Measurements from ENCODE around the gene CAV2. TPM values are rescaled to one million over a fixed set of nuclear protein-coding genes. Genes with fewer than 3 reads are reported as not detected.

Gene CAV2
- total RNA-seq, 1 donor from 2014 or later, result not detected

- intact Hi-C loops (cut with micrococcal nuclease), result no loop called here
Observed at GRCh38 chr7:116494472-116494871, 5.1 kb upstream of the CAV2 start.

- intact Hi-C loops (cut with micrococcal nuclease), result no loop called here
Observed at GRCh38 chr7:116495736-116496135, 3.8 kb upstream of the CAV2 start.

GRCh38 chr7:116496653-116497052 is 2.9 kb upstream of the CAV2 start:
- intact Hi-C loops (cut with micrococcal nuclease), result no loop called here

GRCh38 chr7:116497708-116498107 is 1.8 kb upstream of the CAV2 start:
- intact Hi-C loops (cut with micrococcal nuclease), result no loop called here

GRCh38 chr7:116500078-116500853 is 728 bp downstream of the CAV2 start:
- intact Hi-C loops (cut with micrococcal nuclease), result no loop called here

- intact Hi-C loops (cut with micrococcal nuclease), result no loop called here
Observed at GRCh38 chr7:116501425-116502167, 2.1 kb downstream of the CAV2 start.

GRCh38 chr7:116502201-116503096 is 2.9 kb downstream of the CAV2 start:
- intact Hi-C loops (cut with micrococcal nuclease), result no loop called here

- intact Hi-C loops (cut with micrococcal nuclease), result no loop called here
Observed at GRCh38 chr7:116503835-116504234, 4.3 kb downstream of the CAV2 start.

GRCh38 chr7:116505278-116505677 is 5.7 kb downstream of the CAV2 start:
- intact Hi-C loops (cut with micrococcal nuclease), result no loop called here

- intact Hi-C loops (cut with micrococcal nuclease), result no loop called here
Observed at GRCh38 chr7:116505823-116506222, 6.3 kb downstream of the CAV2 start.

- intact Hi-C loops (cut with micrococcal nuclease), result no loop called here
Observed at GRCh38 chr7:116509982-116510579, 10.5 kb downstream of the CAV2 start.

GRCh38 chr7:116510795-116511194 is 11.3 kb downstream of the CAV2 start:
- intact Hi-C loops (cut with micrococcal nuclease), result no loop called here

GRCh38 chr7:116511552-116512519 is 12.3 kb downstream of the CAV2 start:
- intact Hi-C loops (cut with micrococcal nuclease), result no loop called here

GRCh38 chr7:116512520-116513188 is 13.1 kb downstream of the CAV2 start:
- intact Hi-C loops (cut with micrococcal nuclease), result no loop called here

- intact Hi-C loops (cut with micrococcal nuclease), result no loop called here
Observed at GRCh38 chr7:116515584-116515983, 16.0 kb downstream of the CAV2 start.

- intact Hi-C loops (cut with micrococcal nuclease), result no loop called here
Observed at GRCh38 chr7:116516324-116516723, 16.8 kb downstream of the CAV2 start.

- intact Hi-C loops (cut with micrococcal nuclease), result no loop called here
Observed at GRCh38 chr7:116517626-116518025, 18.1 kb downstream of the CAV2 start.

- intact Hi-C loops (cut with micrococcal nuclease), result no loop called here
Observed at GRCh38 chr7:116518961-116519360, 19.4 kb downstream of the CAV2 start.

- intact Hi-C loops (cut with micrococcal nuclease), result loop anchor here (10.0 kb wide), 1 partner anchor 284 kb away; no protein-coding TSS in a partner anchor
Observed at GRCh38 chr7:116521046-116521664, 21.6 kb downstream of the CAV2 start.

All from T-helper 2 cell treated with Interferon-gamma antibody and Interleukin-4, amounts not matched to agents 100 ng/mL and 5 ng/mL, for 36 hours (primary cell).